A549 (cell line): ENCODE measurements around the gene PAM. TPM values are rescaled to one million over a fixed set of nuclear protein-coding genes. Genes with fewer than 3 reads are reported as not detected.

Experiments used
- ATAC-seq, 2 experiments: fragments of 200-7000 bp in 1 of 2; fragments of >200 bp in 1 of 2; cut with Nextera tagmentation in 1 of 2; cut with Tn5 transposase in 1 of 2; 3 replicates each; pipeline versions ENCODE4 v1.8.0 to v1.9.1; 2018 to 2020; ENCODE audit warnings: mild to moderate bottlenecking in 1 of 2, moderate library complexity in 1 of 2
- CTCF ChIA-PET: fragments of 300-600 bp; sonication (Branson Sonifier 250); formaldehyde crosslinking; extraction: SDS; loops from one replicate; lab custom pipeline; 2021; ENCODE audit warnings: antibody characterized with exemption, inconsistent platforms; lab: Yijun Ruan, JAX
- POLR2A ChIA-PET: fragments of 350-600 bp; formaldehyde crosslinking; extraction: SDS; loops from one replicate; lab custom pipeline; 2021; ENCODE audit warnings: antibody characterized with exemption, inconsistent platforms; lab: Yijun Ruan, JAX
- DNase-seq, 2 experiments: peaks; one replicate each; pipeline versions ENCODE4 v3.0.0 to v3.0.0-alpha.2; 2011 to 2016; ENCODE audit warnings: low read depth in 1 of 2, low spot score in 1 of 2
- FAIRE-seq: peaks from 2 replicates; lab custom pipeline; 2011; peaks lifted over from hg19 to GRCh38; lab: Jason Lieb, UNC
- H3K27ac ChIP-seq, 2 experiments: fragments of >200 bp; sonication (Bioruptor Twin); formaldehyde crosslinking; 3 replicates each; pipeline ENCODE4 v1.5.1; 2016 to 2017
- H3K4me1 ChIP-seq: fragments of >200 bp; sonication (Bioruptor Twin); formaldehyde crosslinking; 3 replicates; pipeline ENCODE4 v1.6.1; 2016
- H3K4me2 ChIP-seq: fragments of >200 bp; sonication (Bioruptor Twin); formaldehyde crosslinking; 3 replicates; pipeline ENCODE4 v1.6.1; 2016
- H3K4me3 ChIP-seq: fragments of >200 bp; sonication (Bioruptor Twin); formaldehyde crosslinking; 3 replicates; pipeline ENCODE4 v1.5.1; 2016
- H3K9me3 ChIP-seq: fragments of >200 bp; sonication (Bioruptor Twin); formaldehyde crosslinking; 3 replicates; pipeline ENCODE4 v1.6.1; 2016
- BHLHE40 ChIP-seq: IDR thresholded peaks from 2 replicates; pipeline ENCODE4 v1.6.1; 2012; ENCODE audit warnings: low read depth, low read length, inconsistent platforms
- CBX2 ChIP-seq: fragments of 200-600 bp; sonication (generic); IDR thresholded peaks from 2 replicates; pipeline ENCODE4 v1.6.1; 2016; ENCODE audit warnings: low read depth, mild to moderate bottlenecking, borderline replicate concordance
- CBX8 ChIP-seq: fragments of 200-600 bp; sonication (generic); IDR thresholded peaks from 2 replicates; pipeline ENCODE4 v1.6.1; 2016
- CHD2 ChIP-seq: fragments of 150-350 bp; IDR thresholded peaks from 2 replicates; pipeline ENCODE4 v1.6.1; 2014; ENCODE audit warnings: low read length; ENCODE audit not compliant: partially characterized antibody
- CHD4 ChIP-seq: fragments of 200-600 bp; sonication (generic); IDR thresholded peaks from 2 replicates; pipeline ENCODE4 v1.6.1; 2016; ENCODE audit warnings: antibody characterized with exemption, mild to moderate bottlenecking, borderline replicate concordance
- EHF ChIP-seq: fragments of 250-450 bp; sonication (Bioruptor Pico); IDR thresholded peaks from 2 replicates; pipeline ENCODE4 v1.5.0; 2020; ENCODE audit warnings: mild to moderate bottlenecking
- EHMT2 ChIP-seq: fragments of 200-600 bp; sonication (generic); IDR thresholded peaks from 2 replicates; pipeline ENCODE4 v1.6.1; 2016; ENCODE audit warnings: antibody characterized with exemption, low read depth, mild to moderate bottlenecking, moderate library complexity
- EP300 ChIP-seq, 2 experiments: fragments of >200 bp; sonication (Bioruptor Twin); formaldehyde crosslinking; IDR thresholded peaks; 2 replicates in 1 of 2; 3 replicates in 1 of 2; pipeline ENCODE4 v1.6.1; 2016 to 2017
- FOXS1 ChIP-seq: fragments of 250-450 bp; sonication (Bioruptor Pico); IDR thresholded peaks from 2 replicates; pipeline ENCODE4 v1.5.0; 2020; ENCODE audit warnings: mild to moderate bottlenecking, moderate library complexity
- GATA3 ChIP-seq: IDR thresholded peaks from 2 replicates; pipeline ENCODE4 v1.6.1; 2012; ENCODE audit warnings: borderline replicate concordance
- HEYL ChIP-seq: fragments of 250-450 bp; sonication (Bioruptor Pico); IDR thresholded peaks from 2 replicates; pipeline ENCODE4 v1.8.0; 2021; ENCODE audit warnings: mild to moderate bottlenecking, moderate library complexity
- HOXA7 ChIP-seq: fragments of 250-450 bp; sonication (Bioruptor Pico); IDR thresholded peaks from 2 replicates; pipeline ENCODE4 v1.5.0; 2020; ENCODE audit warnings: mild to moderate bottlenecking, moderate library complexity
- NFE2L2 ChIP-seq: fragments of 150-350 bp; conservative IDR thresholded peaks from 2 replicates; pipeline ENCODE4 v1.6.1; 2014; ENCODE audit warnings: low read length
- POLR2A ChIP-seq: IDR thresholded peaks from 2 replicates; pipeline ENCODE4 v1.6.1; 2012; ENCODE audit warnings: mild to moderate bottlenecking, low read length
- RAD21 ChIP-seq, 2 experiments: fragments of >200 bp in 1 of 2; sonication (Bioruptor Twin) in 1 of 2; formaldehyde crosslinking in 1 of 2; IDR thresholded peaks in 1 of 2; conservative IDR thresholded peaks in 1 of 2; 2 replicates in 1 of 2; 3 replicates in 1 of 2; pipeline ENCODE4 v1.6.1; 2012 to 2018; ENCODE audit warnings: inconsistent platforms in 1 of 2
- RNF2 ChIP-seq: fragments of 200-600 bp; sonication (generic); IDR thresholded peaks from 2 replicates; pipeline ENCODE4 v1.6.1; 2016; ENCODE audit warnings: low read depth, mild to moderate bottlenecking, antibody characterized with exemption, moderate library complexity, borderline replicate concordance
- SMC3 ChIP-seq: fragments of >200 bp; sonication (Bioruptor Twin); formaldehyde crosslinking; IDR thresholded peaks from 3 replicates; pipeline ENCODE4 v1.6.1; 2018; ENCODE audit warnings: inconsistent platforms
- TFCP2L1 ChIP-seq: fragments of 250-450 bp; sonication (Bioruptor Pico); IDR thresholded peaks from 2 replicates; pipeline ENCODE4 v1.5.0; 2021; ENCODE audit warnings: mild to moderate bottlenecking
- ZFP36 ChIP-seq: fragments of 450-650 bp; IDR thresholded peaks from 2 replicates; pipeline ENCODE4 v1.6.1; 2014; ENCODE audit warnings: borderline replicate concordance; ENCODE audit not compliant: partially characterized antibody
- ZNF302 ChIP-seq: fragments of 250-450 bp; sonication (Bioruptor Pico); IDR thresholded peaks from 2 replicates; pipeline ENCODE4 v1.9.0; 2021; ENCODE audit warnings: inconsistent platforms, mild to moderate bottlenecking, moderate library complexity
- WGBS: methylation state at CpG from one replicate; pipeline ENCODE4 v1.1.6; 2017; ENCODE audit errors: missing lambda C conversion rate; 5-methylcytosine and 5-hydroxymethylcytosine counted together
- polyA plus RNA-seq, 4 experiments: library from polyadenylated mRNA; depleted of rRNA in 3 of 4; stranded (reverse); fragments of >200 nt; fragmentation: RNase III in 1 of 4; extraction: RNeasy Plus Mini Kit Qiagen cat#74134 plus additional on column Dnase treatment in 1 of 4; gene quantifications; 2 replicates in 3 of 4; 3 replicates in 1 of 4; pipeline ENCODE4 v1.2.3, GENCODE V29; 2011 to 2017
- TF ChIP-seq, protein P1 (sequence below): fragments of >200 bp; sonication (Bioruptor Twin); formaldehyde crosslinking; IDR thresholded peaks from 2 replicates; pipeline ENCODE4 v1.6.1; 2016
- TF ChIP-seq, protein P2 (sequence below): fragments of >200 bp; sonication (Bioruptor Twin); formaldehyde crosslinking; IDR thresholded peaks from 3 replicates; pipeline ENCODE4 v1.6.1; 2016
- TF ChIP-seq, protein P3 (sequence below): fragments of 200-600 bp; sonication (generic); IDR thresholded peaks from 2 replicates; pipeline ENCODE4 v1.6.1; 2016; ENCODE audit warnings: antibody characterized with exemption, mild to moderate bottlenecking, moderate library complexity
- TF ChIP-seq, protein P4 (sequence below): IDR thresholded peaks from 2 replicates; pipeline ENCODE4 v1.6.1; 2012; ENCODE audit warnings: low read depth, borderline replicate concordance
- TF ChIP-seq, protein P5 (sequence below): fragments of 450-650 bp; IDR thresholded peaks from 2 replicates; pipeline ENCODE4 v1.6.1; 2014; ENCODE audit warnings: antibody characterized with exemption
- TF ChIP-seq, protein P6 (sequence below): fragments of 250-450 bp; sonication (Bioruptor Pico); IDR thresholded peaks from 2 replicates; pipeline ENCODE4 v1.5.0; 2021; ENCODE audit warnings: mild to moderate bottlenecking, moderate library complexity, borderline replicate concordance

PAM gene
- polyA plus RNA-seq, 2 of the 4 experiments (the other 2 are of a cell fraction) = 21.5 to 25.1 TPM

DNA sequence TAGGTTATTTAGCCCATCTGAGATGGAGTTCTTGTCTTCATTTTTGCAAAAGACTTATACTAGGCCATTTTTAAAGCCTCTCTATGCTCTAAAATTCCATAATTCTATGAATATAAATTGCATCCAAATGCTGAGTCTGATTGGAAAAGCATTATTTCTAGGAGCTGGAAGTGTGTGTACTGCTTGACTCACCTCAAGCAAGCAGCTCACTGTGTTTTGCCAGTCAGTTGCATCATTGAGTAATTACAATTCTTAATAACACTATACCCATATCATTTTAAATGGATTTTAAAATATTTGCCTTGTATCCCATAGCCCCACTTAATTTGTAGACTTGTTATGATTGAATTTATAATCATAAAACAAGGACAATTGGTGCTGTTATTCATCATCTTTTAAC lies 161.0 kb downstream of the PAM start:
- no peaks in the 10 kb centered on the region for H3K9me3 ChIP-seq
- ATAC-seq = no peak
- no peak overlapping the region for H3K4me2 ChIP-seq
- POLR2A ChIA-PET = no interaction called here
- no peak overlapping the region for H3K27ac ChIP-seq
- no peak for FAIRE-seq
- no peak overlapping the region for H3K4me3 ChIP-seq
- H3K4me1 ChIP-seq = peaks cover 23% of the 10 kb centered on the region
- CTCF ChIA-PET = no interaction called here
- DNase-seq = no peak
- TF ChIP-seq, protein P1, sequence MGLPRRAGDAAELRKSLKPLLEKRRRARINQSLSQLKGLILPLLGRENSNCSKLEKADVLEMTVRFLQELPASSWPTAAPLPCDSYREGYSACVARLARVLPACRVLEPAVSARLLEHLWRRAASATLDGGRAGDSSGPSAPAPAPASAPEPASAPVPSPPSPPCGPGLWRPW = no peak
- TF ChIP-seq ZNF302 (no peak), BHLHE40 (no peak), CBX2 (no peak), GATA3 (no peak)
- TF ChIP-seq, protein P2, sequence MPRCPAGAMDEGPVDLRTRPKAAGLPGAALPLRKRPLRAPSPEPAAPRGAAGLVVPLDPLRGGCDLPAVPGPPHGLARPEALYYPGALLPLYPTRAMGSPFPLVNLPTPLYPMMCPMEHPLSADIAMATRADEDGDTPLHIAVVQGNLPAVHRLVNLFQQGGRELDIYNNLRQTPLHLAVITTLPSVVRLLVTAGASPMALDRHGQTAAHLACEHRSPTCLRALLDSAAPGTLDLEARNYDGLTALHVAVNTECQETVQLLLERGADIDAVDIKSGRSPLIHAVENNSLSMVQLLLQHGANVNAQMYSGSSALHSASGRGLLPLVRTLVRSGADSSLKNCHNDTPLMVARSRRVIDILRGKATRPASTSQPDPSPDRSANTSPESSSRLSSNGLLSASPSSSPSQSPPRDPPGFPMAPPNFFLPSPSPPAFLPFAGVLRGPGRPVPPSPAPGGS = no peak

DNA sequence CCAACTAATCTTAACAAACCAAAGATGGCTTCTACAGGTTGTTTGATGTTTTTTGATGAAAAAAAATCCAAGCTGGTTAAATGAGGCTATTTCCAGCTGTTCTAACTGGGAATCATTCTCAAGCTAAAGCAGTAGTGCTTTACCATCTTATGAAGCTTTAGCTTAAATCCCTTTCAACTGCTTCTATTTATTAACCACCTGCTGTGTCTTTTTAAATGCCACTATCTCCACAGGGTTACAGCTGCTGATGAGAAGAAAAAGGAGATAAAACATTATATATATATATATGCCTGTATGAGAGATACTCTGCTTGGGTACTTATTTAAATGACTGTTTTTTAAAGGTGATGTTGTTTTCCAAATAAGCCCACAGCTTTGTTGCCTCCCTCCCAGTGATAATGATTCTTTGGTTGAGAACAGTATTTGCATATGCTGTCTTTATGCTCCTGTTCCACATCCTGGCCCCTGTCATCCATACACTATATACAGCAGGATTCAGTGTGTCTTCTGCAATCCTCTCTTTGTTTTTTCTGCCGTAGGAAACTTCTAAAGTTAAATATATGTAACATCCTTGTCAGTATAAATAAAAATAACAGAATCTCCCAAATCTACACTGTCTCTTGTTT lies 164.0 kb downstream of the PAM start:
- ChIA-PET CTCF (no interaction called here), POLR2A (no interaction called here)
- no peak overlapping the region for H3K4me2 ChIP-seq
- WGBS = 76% methylated on average over 1 of the region's 1 CpG
- no peak overlapping the region for H3K27ac ChIP-seq
- H3K4me1 ChIP-seq = peaks cover 20% of the 10 kb centered on the region
- H3K4me3 ChIP-seq = no peak overlapping the region
- FAIRE-seq (no peak), ATAC-seq (no peak), DNase-seq (no peak)
- TF ChIP-seq HOXA7 (CRISPR knock-in tag) = no peak
- no peak for TF ChIP-seq RNF2
- TF ChIP-seq, protein P3, sequence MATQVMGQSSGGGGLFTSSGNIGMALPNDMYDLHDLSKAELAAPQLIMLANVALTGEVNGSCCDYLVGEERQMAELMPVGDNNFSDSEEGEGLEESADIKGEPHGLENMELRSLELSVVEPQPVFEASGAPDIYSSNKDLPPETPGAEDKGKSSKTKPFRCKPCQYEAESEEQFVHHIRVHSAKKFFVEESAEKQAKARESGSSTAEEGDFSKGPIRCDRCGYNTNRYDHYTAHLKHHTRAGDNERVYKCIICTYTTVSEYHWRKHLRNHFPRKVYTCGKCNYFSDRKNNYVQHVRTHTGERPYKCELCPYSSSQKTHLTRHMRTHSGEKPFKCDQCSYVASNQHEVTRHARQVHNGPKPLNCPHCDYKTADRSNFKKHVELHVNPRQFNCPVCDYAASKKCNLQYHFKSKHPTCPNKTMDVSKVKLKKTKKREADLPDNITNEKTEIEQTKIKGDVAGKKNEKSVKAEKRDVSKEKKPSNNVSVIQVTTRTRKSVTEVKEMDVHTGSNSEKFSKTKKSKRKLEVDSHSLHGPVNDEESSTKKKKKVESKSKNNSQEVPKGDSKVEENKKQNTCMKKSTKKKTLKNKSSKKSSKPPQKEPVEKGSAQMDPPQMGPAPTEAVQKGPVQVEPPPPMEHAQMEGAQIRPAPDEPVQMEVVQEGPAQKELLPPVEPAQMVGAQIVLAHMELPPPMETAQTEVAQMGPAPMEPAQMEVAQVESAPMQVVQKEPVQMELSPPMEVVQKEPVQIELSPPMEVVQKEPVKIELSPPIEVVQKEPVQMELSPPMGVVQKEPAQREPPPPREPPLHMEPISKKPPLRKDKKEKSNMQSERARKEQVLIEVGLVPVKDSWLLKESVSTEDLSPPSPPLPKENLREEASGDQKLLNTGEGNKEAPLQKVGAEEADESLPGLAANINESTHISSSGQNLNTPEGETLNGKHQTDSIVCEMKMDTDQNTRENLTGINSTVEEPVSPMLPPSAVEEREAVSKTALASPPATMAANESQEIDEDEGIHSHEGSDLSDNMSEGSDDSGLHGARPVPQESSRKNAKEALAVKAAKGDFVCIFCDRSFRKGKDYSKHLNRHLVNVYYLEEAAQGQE = no peak
- TF ChIP-seq SMC3 = no peak
- no peak for TF ChIP-seq EP300 (IDR thresholded peaks at IDR 0.05)
- TF ChIP-seq NFE2L2 = no peak
- TF ChIP-seq HEYL = no peak
- TF ChIP-seq EHMT2 = no peak
- no peaks in the 10 kb centered on the region for H3K9me3 ChIP-seq

DNA sequence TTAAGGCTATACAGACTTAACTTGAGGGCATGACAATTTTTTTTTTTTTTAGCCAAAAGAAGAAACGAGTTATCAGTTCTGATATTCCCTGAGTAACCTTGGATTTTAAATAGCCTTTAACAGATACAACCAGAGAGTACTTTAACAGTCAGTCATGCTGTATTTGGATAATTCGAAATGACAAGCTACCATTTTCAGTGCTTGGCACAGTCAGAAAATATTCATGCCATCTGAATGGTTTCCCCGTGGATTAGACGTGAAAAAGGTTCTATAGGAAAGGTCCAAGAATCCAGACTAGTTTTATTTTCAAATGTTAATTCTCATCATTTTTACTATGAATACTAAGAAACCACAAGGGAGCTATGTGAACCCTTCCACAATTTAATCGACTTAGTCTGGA lies 165.7 kb downstream of the PAM start:
- Histone ChIP-seq H3K4me2 (no peak overlapping the region), H3K9me3 (no peaks in the 10 kb centered on the region), H3K27ac (no peak overlapping the region), H3K4me3 (no peak overlapping the region), H3K4me1 (peaks cover 20% of the 10 kb centered on the region)
- DNase-seq (no peak), ATAC-seq (no peak), FAIRE-seq (no peak)
- CTCF ChIA-PET = no interaction called here
- POLR2A ChIA-PET = no interaction called here
- 38% methylated on average over 5 of the region's 5 CpGs for WGBS
- TF ChIP-seq, protein P4, sequence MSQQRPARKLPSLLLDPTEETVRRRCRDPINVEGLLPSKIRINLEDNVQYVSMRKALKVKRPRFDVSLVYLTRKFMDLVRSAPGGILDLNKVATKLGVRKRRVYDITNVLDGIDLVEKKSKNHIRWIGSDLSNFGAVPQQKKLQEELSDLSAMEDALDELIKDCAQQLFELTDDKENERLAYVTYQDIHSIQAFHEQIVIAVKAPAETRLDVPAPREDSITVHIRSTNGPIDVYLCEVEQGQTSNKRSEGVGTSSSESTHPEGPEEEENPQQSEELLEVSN = no peak
- TF ChIP-seq CHD2 = no peak
- no peak for TF ChIP-seq TFCP2L1
- no peak for TF ChIP-seq EHF (CRISPR knock-in tag)
- no peak for TF ChIP-seq POLR2A
- no peak for TF ChIP-seq FOXS1 (CRISPR knock-in tag)
- TF ChIP-seq GATA3 = no peak
- TF ChIP-seq, protein P5, sequence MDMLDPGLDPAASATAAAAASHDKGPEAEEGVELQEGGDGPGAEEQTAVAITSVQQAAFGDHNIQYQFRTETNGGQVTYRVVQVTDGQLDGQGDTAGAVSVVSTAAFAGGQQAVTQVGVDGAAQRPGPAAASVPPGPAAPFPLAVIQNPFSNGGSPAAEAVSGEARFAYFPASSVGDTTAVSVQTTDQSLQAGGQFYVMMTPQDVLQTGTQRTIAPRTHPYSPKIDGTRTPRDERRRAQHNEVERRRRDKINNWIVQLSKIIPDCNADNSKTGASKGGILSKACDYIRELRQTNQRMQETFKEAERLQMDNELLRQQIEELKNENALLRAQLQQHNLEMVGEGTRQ = no peak
- TF ChIP-seq RAD21 (conservative IDR thresholded peaks at IDR 0.05 in 1 of 2, IDR thresholded peaks at IDR 0.05 in 1 of 2) = no peak
- TF ChIP-seq ZFP36 = no peak
- TF ChIP-seq CBX2 = no peak
- TF ChIP-seq CHD4 = no peak
- TF ChIP-seq, protein P6, sequence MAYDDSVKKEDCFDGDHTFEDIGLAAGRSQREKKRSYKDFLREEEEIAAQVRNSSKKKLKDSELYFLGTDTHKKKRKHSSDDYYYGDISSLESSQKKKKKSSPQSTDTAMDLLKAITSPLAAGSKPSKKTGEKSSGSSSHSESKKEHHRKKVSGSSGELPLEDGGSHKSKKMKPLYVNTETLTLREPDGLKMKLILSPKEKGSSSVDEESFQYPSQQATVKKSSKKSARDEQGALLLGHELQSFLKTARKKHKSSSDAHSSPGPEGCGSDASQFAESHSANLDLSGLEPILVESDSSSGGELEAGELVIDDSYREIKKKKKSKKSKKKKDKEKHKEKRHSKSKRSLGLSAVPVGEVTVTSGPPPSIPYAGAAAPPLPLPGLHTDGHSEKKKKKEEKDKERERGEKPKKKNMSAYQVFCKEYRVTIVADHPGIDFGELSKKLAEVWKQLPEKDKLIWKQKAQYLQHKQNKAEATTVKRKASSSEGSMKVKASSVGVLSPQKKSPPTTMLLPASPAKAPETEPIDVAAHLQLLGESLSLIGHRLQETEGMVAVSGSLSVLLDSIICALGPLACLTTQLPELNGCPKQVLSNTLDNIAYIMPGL = no peak
- no peak for TF ChIP-seq CBX8
- TF ChIP-seq, protein P1 = no peak
